SK-N-SH (cell line): ENCODE results near the gene RERG. TPM values are rescaled to one million over a fixed set of nuclear protein-coding genes. Genes with fewer than 3 reads are reported as not detected.
A peak's percentile ranks its signal among the peaks of the same experiment; 100 is the strongest.

Experiments used
- CTCF ChIA-PET: fragments of 300-600, 350-600 bp; formaldehyde crosslinking; extraction: SDS; loops from one replicate; lab custom pipeline; 2021; lab: Yijun Ruan, JAX
- POLR2A ChIA-PET: fragments of 350-600 bp; sonication (Branson Sonifier 250); formaldehyde crosslinking; extraction: SDS; loops from one replicate; lab custom pipeline; 2020; ENCODE audit warnings: antibody characterized with exemption, inconsistent platforms; lab: Yijun Ruan, JAX
- DNase-seq: peaks from one replicate; pipeline ENCODE4 v3.0.0; 2012
- H2AFZ ChIP-seq: fragments of 200-600 bp; sonication (generic); 2 replicates; pipeline ENCODE4 v1.8.1; 2016; ENCODE audit warnings: antibody characterized with exemption, mild to moderate bottlenecking, low read depth
- H3F3A ChIP-seq: fragments of 200-600 bp; sonication (generic); replicated peaks from 2 replicates; pipeline ENCODE3; 2016; ENCODE audit warnings: antibody characterized with exemption, mild to moderate bottlenecking; ENCODE audit not compliant: insufficient read depth
- H3K27ac ChIP-seq, 2 experiments: fragments of 200-500 bp in 1 of 2; fragments of 200-600 bp in 1 of 2; sonication (Bioruptor generic) in 1 of 2; sonication (generic), shearing (Covaris generic) in 1 of 2; 2 replicates each; pipeline versions ENCODE4 v1.5.1 to v1.6.1; 2014 to 2016; ENCODE audit warnings: low read depth in 2 of 2, inconsistent platforms in 1 of 2, low read length in 1 of 2, mild to moderate bottlenecking in 1 of 2, mixed read lengths in 1 of 2
- H3K27me3 ChIP-seq: fragments of 200-600 bp; sonication (generic), shearing (Covaris generic); 2 replicates; pipeline ENCODE4 v1.6.1; 2016; ENCODE audit warnings: mixed run types; ENCODE audit not compliant: insufficient read depth
- H3K36me3 ChIP-seq, 2 experiments: fragments of 200-500 bp in 1 of 2; fragments of 200-600 bp in 1 of 2; sonication (Bioruptor generic) in 1 of 2; sonication (generic) in 1 of 2; replicated peaks in 1 of 2; 2 replicates each; pipeline versions ENCODE3 to v1.5.1; 2014 to 2016; ENCODE audit warnings: low read length in 1 of 2, mild to moderate bottlenecking in 1 of 2; ENCODE audit not compliant: insufficient read depth in 2 of 2, control insufficient read depth in 1 of 2
- H3K4me1 ChIP-seq, 2 experiments: fragments of 200-500 bp in 1 of 2; fragments of 200-600 bp in 1 of 2; sonication (Bioruptor generic) in 1 of 2; sonication (generic), shearing (Covaris generic) in 1 of 2; 2 replicates each; pipeline versions ENCODE4 v1.5.1 to v1.6.1; 2014 to 2016; ENCODE audit warnings: low read depth in 1 of 2, low read length in 1 of 2, mixed run types in 1 of 2; ENCODE audit not compliant: insufficient read depth in 2 of 2, control insufficient read depth in 1 of 2
- H3K4me2 ChIP-seq: fragments of 200-600 bp; sonication (generic), shearing (Covaris generic); 2 replicates; pipeline ENCODE4 v1.6.1; 2017; ENCODE audit warnings: mixed run types
- H3K4me3 ChIP-seq, 2 experiments: fragments of 200-500 bp in 1 of 2; fragments of 200-600 bp in 1 of 2; sonication (Bioruptor generic) in 1 of 2; sonication (generic), shearing (Covaris generic) in 1 of 2; 2 replicates each; pipeline versions ENCODE4 v1.5.1 to v1.8.1; 2014 to 2016; ENCODE audit warnings: low read depth in 2 of 2, inconsistent platforms in 1 of 2, low read length in 1 of 2, mild to moderate bottlenecking in 1 of 2, mixed read lengths in 1 of 2, moderate library complexity in 1 of 2
- H3K79me2 ChIP-seq: fragments of 200-600 bp; sonication (generic); 2 replicates; pipeline ENCODE4 v1.8.1; 2017; ENCODE audit warnings: mild to moderate bottlenecking; ENCODE audit not compliant: insufficient read depth
- H3K9ac ChIP-seq: fragments of 200-600 bp; sonication (generic); 2 replicates; pipeline ENCODE4 v1.6.1; 2017; ENCODE audit warnings: mixed run types
- H3K9me2 ChIP-seq: fragments of 200-600 bp; sonication (generic); 2 replicates; pipeline ENCODE4 v1.6.1; 2017; ENCODE audit warnings: mixed run types
- H3K9me3 ChIP-seq: fragments of 200-600 bp; sonication (generic); 2 replicates; pipeline ENCODE4 v1.6.1; 2017; ENCODE audit warnings: mixed run types, mild to moderate bottlenecking, moderate library complexity
- H4K20me1 ChIP-seq: fragments of 200-600 bp; sonication (generic); 2 replicates; pipeline ENCODE4 v1.6.1; 2017; ENCODE audit warnings: mild to moderate bottlenecking, mixed run types; ENCODE audit not compliant: insufficient read depth
- CHD2 ChIP-seq: fragments of 150-350 bp; IDR thresholded peaks from 2 replicates; pipeline ENCODE4 v1.6.1; 2018; ENCODE audit warnings: low read length; ENCODE audit not compliant: partially characterized antibody
- ELF1 ChIP-seq: IDR thresholded peaks from 2 replicates; pipeline ENCODE4 v1.4.0; 2012
- EP300 ChIP-seq, 2 experiments: IDR thresholded peaks; 2 replicates each; pipeline versions ENCODE4 v1.4.0 to v1.6.1; 2012; ENCODE audit warnings: borderline replicate concordance in 1 of 2, low read depth in 1 of 2, low read length in 1 of 2
- EZH2phosphoT487 ChIP-seq: fragments of 200-600 bp; sonication (generic); IDR thresholded peaks from 2 replicates; pipeline ENCODE4 v1.6.1; 2017; ENCODE audit warnings: low read depth, mixed run types, mild to moderate bottlenecking, antibody characterized with exemption, moderate library complexity, borderline replicate concordance
- GABPA ChIP-seq: IDR thresholded peaks from 2 replicates; pipeline ENCODE4 v1.4.0; 2012; ENCODE audit warnings: low read depth, mild to moderate bottlenecking
- JUND ChIP-seq: IDR thresholded peaks from 2 replicates; pipeline ENCODE4 v1.4.0; 2012
- MXI1 ChIP-seq: IDR thresholded peaks from 2 replicates; pipeline ENCODE4 v1.6.1; 2012; ENCODE audit warnings: mild to moderate bottlenecking, low read depth, low read length, improper control_type of control experiment
- POLR2AphosphoS5 ChIP-seq: IDR thresholded peaks from 2 replicates; pipeline ENCODE4 v1.6.1; 2012; ENCODE audit warnings: low read depth, low read length
- RFX5 ChIP-seq: IDR thresholded peaks from 2 replicates; pipeline ENCODE4 v1.6.1; 2012; ENCODE audit warnings: mild to moderate bottlenecking, improper control_type of control experiment, low read length
- RXRA ChIP-seq: IDR thresholded peaks from 2 replicates; pipeline ENCODE4 v1.4.0; 2012; ENCODE audit warnings: low read depth, mild to moderate bottlenecking, borderline replicate concordance
- TCF12 ChIP-seq: IDR thresholded peaks from 2 replicates; pipeline ENCODE4 v1.4.0; 2012
- YY1 ChIP-seq: IDR thresholded peaks from 2 replicates; pipeline ENCODE4 v1.4.0; 2012; ENCODE audit warnings: low read depth, mild to moderate bottlenecking
- WGBS: methylation state at CpG from one replicate; pipeline ENCODE4 v1.1.6; 2017; ENCODE audit warnings: low lambda C conversion rate; 5-methylcytosine and 5-hydroxymethylcytosine counted together
- polyA plus RNA-seq, 3 experiments: library from polyadenylated mRNA; depleted of rRNA; stranded (reverse); fragments of >200 nt; gene quantifications; 2 replicates each; pipeline ENCODE4 v1.2.3, GENCODE V29; 2012
- TF ChIP-seq, protein P1 (sequence below): fragments of 200-600 bp; sonication (generic); IDR thresholded peaks from 2 replicates; pipeline ENCODE4 v1.6.1; 2017; ENCODE audit warnings: antibody characterized with exemption, mild to moderate bottlenecking, moderate library complexity
- TF ChIP-seq, protein P2 (sequence below): IDR thresholded peaks from 2 replicates; pipeline ENCODE4; 2012
- TF ChIP-seq, protein P3 (sequence below): IDR thresholded peaks from 2 replicates; pipeline ENCODE4 v1.6.1; 2012; ENCODE audit warnings: mild to moderate bottlenecking, low read depth, low read length, moderate library complexity
- TF ChIP-seq, protein P4 (sequence below): fragments of 150-350 bp; IDR thresholded peaks from 2 replicates; pipeline ENCODE4 v1.6.1; 2017; ENCODE audit warnings: antibody characterized with exemption, low read length, low read depth, borderline replicate concordance
- TF ChIP-seq, protein P5 (sequence below): IDR thresholded peaks from 2 replicates; pipeline ENCODE4 v1.4.0; 2012; ENCODE audit warnings: low read depth

RERG gene
- polyA plus RNA-seq, 1 of the 3 experiments (the other 2 are of a cell fraction), result 0.49 TPM

DNA sequence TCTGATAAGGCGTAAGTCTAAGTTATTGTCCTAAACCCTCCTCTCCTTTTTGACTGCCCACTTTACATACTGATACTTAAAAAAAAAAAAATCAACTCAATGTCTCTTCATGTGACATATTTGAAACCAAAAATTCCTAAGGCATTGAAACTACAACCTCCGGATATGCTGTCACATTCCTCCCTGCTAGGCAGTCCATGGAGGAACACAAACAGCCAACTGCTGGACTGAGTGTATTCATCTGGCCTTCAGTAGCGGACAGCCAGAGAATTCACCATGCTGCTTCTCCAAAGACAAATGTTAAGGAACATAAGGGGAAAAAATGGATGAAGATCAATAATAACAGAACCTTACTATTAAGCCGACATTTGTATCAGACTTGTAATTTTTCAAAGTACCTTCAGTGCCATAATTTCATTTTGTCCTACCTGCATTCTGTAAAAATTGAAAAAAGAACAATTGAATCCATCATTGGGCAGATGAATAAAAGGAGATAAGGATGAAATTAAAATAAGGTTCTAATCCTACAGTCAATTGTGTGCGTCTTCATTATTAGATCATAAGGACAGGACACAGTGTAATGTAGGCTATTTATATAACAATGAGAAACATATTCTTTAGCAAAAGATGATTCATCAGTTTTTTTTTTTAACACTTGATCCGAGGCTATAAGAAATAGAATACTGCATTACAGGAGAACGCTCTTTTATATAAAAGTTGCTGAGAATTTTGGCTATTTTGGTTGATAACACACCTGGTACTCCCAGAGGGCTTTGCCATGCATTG is 12.2 kb downstream of the RERG start (continued):
- TF ChIP-seq GABPA, result no peak

DNA sequence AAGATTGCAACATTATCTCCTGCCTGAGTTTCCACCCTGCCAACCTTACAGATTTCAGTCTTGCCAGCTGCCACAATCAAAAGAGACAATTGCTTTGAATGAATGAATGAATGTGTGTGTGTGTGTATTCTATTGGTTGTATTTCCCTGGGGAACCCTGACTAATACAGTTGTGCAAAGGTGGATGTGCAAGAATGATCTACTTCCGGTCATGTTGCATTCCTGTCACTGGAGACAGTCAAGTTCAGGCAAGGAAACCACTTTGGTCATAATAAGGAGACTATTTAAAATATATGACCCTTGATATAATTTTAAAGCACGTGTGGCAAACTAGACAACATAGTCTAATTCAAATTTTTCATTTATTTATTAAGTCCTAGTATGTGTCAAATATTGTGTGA is 13.1 kb downstream of the RERG start:
- Histone ChIP-seq H3K9me3 (peaks cover 1% of the 10 kb centered on the region; the same call in 1 of the 2 replicates), H4K20me1 (no peaks in the 10 kb centered on the region), H3K27me3 (no peaks in the 10 kb centered on the region), H3K4me2 (no peak overlapping the region), H3K36me3 (no peaks in the 10 kb centered on the region), H3F3A (peaks cover 12% of the 10 kb centered on the region), H3K9ac (no peak overlapping the region), H2AFZ (no peak overlapping the region), H3K79me2 (no peaks in the 10 kb centered on the region), H3K27ac (no peak overlapping the region), H3K4me3 (no peak overlapping the region), H3K4me1 (no peaks in the 10 kb centered on the region), H3K9me2 (no peaks in the 10 kb centered on the region)
- CTCF ChIA-PET, result interaction anchor here (0.7 to 3.8 kb wide), 3 partner anchors 12 to 19 kb away, joined by 3 to 36 read pairs (median 4); partner anchors contain the start of gene RERG
- 49% methylated on average over 2 of the region's 2 CpGs for WGBS
- POLR2A ChIA-PET, result no interaction called here
- no peak for DNase-seq
- TF ChIP-seq, protein P1, sequence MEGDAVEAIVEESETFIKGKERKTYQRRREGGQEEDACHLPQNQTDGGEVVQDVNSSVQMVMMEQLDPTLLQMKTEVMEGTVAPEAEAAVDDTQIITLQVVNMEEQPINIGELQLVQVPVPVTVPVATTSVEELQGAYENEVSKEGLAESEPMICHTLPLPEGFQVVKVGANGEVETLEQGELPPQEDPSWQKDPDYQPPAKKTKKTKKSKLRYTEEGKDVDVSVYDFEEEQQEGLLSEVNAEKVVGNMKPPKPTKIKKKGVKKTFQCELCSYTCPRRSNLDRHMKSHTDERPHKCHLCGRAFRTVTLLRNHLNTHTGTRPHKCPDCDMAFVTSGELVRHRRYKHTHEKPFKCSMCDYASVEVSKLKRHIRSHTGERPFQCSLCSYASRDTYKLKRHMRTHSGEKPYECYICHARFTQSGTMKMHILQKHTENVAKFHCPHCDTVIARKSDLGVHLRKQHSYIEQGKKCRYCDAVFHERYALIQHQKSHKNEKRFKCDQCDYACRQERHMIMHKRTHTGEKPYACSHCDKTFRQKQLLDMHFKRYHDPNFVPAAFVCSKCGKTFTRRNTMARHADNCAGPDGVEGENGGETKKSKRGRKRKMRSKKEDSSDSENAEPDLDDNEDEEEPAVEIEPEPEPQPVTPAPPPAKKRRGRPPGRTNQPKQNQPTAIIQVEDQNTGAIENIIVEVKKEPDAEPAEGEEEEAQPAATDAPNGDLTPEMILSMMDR, result peak; percentile 52
- TF ChIP-seq ELF1 (no peak), MXI1 (no peak)

DNA sequence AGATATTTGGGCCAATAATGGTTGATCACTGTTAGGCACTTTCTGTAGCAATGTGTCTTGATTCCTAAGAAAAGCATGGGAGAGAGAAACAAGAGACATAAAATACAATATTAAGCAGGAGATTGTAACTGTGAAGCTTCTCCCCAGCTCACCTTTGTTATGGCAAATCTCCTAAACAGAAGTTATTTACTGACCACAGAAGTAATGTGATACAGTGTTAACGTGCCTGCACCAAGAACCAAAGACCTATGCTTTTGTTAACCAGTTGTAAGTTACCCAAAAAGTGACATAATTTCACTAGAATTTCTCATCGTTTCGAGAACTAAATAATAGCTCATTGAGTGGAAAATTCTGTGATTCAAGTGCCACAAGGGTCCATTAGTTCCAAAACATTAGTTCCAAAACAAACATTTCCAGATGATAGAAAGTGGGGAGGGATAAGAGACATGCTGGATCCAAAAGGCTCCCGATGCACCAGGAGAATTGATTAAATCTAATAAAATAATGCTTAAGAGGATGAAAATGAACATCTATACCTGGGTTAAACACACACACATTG is 14.3 kb downstream of the RERG start:
- DNase-seq, result no peak
- ChIA-PET CTCF (interaction anchor here (0.5 to 3.8 kb wide), 4 partner anchors 14 to 443 kb away, joined by 3 to 36 read pairs (median 4); partner anchors contain the start of gene RERG), POLR2A (no interaction called here)
- 15% methylated on average over 4 of the region's 4 CpGs for WGBS
- Histone ChIP-seq H3K27me3 (no peaks in the 10 kb centered on the region), H3K4me2 (no peak overlapping the region), H3F3A (peaks cover 12% of the 10 kb centered on the region), H3K9ac (no peak overlapping the region), H4K20me1 (no peaks in the 10 kb centered on the region), H3K4me1 (no peaks in the 10 kb centered on the region), H3K36me3 (no peaks in the 10 kb centered on the region), H3K9me3 (peaks cover 4% of the 10 kb centered on the region; the same call in 1 of the 2 replicates), H3K4me3 (no peak overlapping the region), H3K27ac (no peak overlapping the region), H3K9me2 (no peaks in the 10 kb centered on the region), H2AFZ (no peak overlapping the region), H3K79me2 (no peaks in the 10 kb centered on the region)
- TF ChIP-seq, protein P2, sequence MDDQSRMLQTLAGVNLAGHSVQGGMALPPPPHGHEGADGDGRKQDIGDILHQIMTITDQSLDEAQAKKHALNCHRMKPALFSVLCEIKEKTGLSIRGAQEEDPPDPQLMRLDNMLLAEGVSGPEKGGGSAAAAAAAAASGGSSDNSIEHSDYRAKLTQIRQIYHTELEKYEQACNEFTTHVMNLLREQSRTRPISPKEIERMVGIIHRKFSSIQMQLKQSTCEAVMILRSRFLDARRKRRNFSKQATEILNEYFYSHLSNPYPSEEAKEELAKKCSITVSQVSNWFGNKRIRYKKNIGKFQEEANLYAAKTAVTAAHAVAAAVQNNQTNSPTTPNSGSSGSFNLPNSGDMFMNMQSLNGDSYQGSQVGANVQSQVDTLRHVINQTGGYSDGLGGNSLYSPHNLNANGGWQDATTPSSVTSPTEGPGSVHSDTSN, result no peak
- TF ChIP-seq POLR2AphosphoS5 (no peak), YY1 (no peak), TCF12 (no peak), EZH2phosphoT487 (no peak), JUND (no peak), RFX5 (no peak), RXRA (no peak), EP300 (IDR thresholded peaks at IDR 0.05; ENCODE audit: borderline replicate concordance in 1 of 2, low read depth in 1 of 2, low read length in 1 of 2) (no peak), CHD2 (no peak)
- TF ChIP-seq, protein P3, sequence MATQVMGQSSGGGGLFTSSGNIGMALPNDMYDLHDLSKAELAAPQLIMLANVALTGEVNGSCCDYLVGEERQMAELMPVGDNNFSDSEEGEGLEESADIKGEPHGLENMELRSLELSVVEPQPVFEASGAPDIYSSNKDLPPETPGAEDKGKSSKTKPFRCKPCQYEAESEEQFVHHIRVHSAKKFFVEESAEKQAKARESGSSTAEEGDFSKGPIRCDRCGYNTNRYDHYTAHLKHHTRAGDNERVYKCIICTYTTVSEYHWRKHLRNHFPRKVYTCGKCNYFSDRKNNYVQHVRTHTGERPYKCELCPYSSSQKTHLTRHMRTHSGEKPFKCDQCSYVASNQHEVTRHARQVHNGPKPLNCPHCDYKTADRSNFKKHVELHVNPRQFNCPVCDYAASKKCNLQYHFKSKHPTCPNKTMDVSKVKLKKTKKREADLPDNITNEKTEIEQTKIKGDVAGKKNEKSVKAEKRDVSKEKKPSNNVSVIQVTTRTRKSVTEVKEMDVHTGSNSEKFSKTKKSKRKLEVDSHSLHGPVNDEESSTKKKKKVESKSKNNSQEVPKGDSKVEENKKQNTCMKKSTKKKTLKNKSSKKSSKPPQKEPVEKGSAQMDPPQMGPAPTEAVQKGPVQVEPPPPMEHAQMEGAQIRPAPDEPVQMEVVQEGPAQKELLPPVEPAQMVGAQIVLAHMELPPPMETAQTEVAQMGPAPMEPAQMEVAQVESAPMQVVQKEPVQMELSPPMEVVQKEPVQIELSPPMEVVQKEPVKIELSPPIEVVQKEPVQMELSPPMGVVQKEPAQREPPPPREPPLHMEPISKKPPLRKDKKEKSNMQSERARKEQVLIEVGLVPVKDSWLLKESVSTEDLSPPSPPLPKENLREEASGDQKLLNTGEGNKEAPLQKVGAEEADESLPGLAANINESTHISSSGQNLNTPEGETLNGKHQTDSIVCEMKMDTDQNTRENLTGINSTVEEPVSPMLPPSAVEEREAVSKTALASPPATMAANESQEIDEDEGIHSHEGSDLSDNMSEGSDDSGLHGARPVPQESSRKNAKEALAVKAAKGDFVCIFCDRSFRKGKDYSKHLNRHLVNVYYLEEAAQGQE, result no peak
- TF ChIP-seq, protein P4, sequence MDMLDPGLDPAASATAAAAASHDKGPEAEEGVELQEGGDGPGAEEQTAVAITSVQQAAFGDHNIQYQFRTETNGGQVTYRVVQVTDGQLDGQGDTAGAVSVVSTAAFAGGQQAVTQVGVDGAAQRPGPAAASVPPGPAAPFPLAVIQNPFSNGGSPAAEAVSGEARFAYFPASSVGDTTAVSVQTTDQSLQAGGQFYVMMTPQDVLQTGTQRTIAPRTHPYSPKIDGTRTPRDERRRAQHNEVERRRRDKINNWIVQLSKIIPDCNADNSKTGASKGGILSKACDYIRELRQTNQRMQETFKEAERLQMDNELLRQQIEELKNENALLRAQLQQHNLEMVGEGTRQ, result no peak
- TF ChIP-seq, protein P5, sequence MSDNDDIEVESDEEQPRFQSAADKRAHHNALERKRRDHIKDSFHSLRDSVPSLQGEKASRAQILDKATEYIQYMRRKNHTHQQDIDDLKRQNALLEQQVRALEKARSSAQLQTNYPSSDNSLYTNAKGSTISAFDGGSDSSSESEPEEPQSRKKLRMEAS, result no peak
